ENCODE results near the gene CEP72.

- TF ChIP-seq EZH2 (IDR thresholded peaks at IDR 0.05) (no peak), CTCF (IDR thresholded peaks at IDR 0.05) (no peak), EZH2phosphoT487 (IDR thresholded peaks at IDR 0.05) (no peak)
Measured at GRCh38 chr5:606526-607399, 5.4 kb upstream of the CEP72 start.
